Measurements from ENCODE around the gene TMEM94. TPM values are rescaled to one million over a fixed set of nuclear protein-coding genes. Genes with fewer than 3 reads are reported as not detected.
A peak's percentile ranks its signal among the peaks of the same experiment; 100 is the strongest.
"Not testable (repeated sequence)": the region's sequence is repeated elsewhere in the genome, so short reads cannot be mapped to it uniquely, and the experiment has no call there.

Gene TMEM94
- total RNA-seq, 1 donor from 2014 or later: 43.2 TPM

- Histone ChIP-seq H3K9me3 (no peaks in the 10 kb centered on the region), H3K27ac (no peak overlapping the region), H3K36me3 (no peaks in the 10 kb centered on the region), H3K27me3 (no peaks in the 10 kb centered on the region), H3K4me1 (peaks cover 7% of the 10 kb centered on the region), H3K4me3 (no peak overlapping the region)
- no peak for DNase-seq (ENCODE audit: extremely low spot score in 2 of 2)
- intact Hi-C loops (cut with DNase I): no loop called here
- no peak for TF ChIP-seq POLR2AphosphoS5 (IDR thresholded peaks at IDR 0.05; ENCODE audit: insufficient read depth in 1 of 2, low read depth in 1 of 2)
- no peak for TF ChIP-seq POLR2A (IDR thresholded peaks at IDR 0.05)
- TF ChIP-seq CTCF (IDR thresholded peaks at IDR 0.05): no peak
Observed at GRCh38 chr17:75439287-75439686, 17.1 kb upstream of the TMEM94 start.

- no peak overlapping the region for H3K27ac ChIP-seq
- H3K36me3 ChIP-seq: no peaks in the 10 kb centered on the region
- no peaks in the 10 kb centered on the region for H3K27me3 ChIP-seq
- peaks cover 12% of the 10 kb centered on the region for H3K4me1 ChIP-seq
- TF ChIP-seq POLR2A (IDR thresholded peaks at IDR 0.05) (no peak), CTCF (IDR thresholded peaks at IDR 0.05) (no peak), POLR2AphosphoS5 (IDR thresholded peaks at IDR 0.05; ENCODE audit: insufficient read depth in 1 of 2, low read depth in 1 of 2) (no peak)
- no peak overlapping the region for H3K4me3 ChIP-seq
- H3K9me3 ChIP-seq: no peaks in the 10 kb centered on the region
- DNase-seq (ENCODE audit: extremely low spot score in 2 of 2): no peak
- intact Hi-C loops (cut with DNase I): no loop called here
Observed at GRCh38 chr17:75440738-75441448, 15.5 kb upstream of the TMEM94 start.

- no peak for DNase-seq (ENCODE audit: extremely low spot score in 2 of 2)
- no peaks in the 10 kb centered on the region for H3K9me3 ChIP-seq
- H3K27ac ChIP-seq: peak overlapping the region; percentile 3
- H3K4me1 ChIP-seq: peaks cover 12% of the 10 kb centered on the region
- intact Hi-C loops (cut with DNase I): no loop called here
- H3K27me3 ChIP-seq: no peaks in the 10 kb centered on the region
- H3K4me3 ChIP-seq: no peak overlapping the region
- TF ChIP-seq POLR2AphosphoS5 (IDR thresholded peaks at IDR 0.05; ENCODE audit: insufficient read depth in 1 of 2, low read depth in 1 of 2) (no peak), CTCF (IDR thresholded peaks at IDR 0.05) (no peak), POLR2A (IDR thresholded peaks at IDR 0.05) (no peak)
- H3K36me3 ChIP-seq: no peaks in the 10 kb centered on the region
Observed at GRCh38 chr17:75442168-75443103, 14.0 kb upstream of the TMEM94 start.

GRCh38 chr17:75445296-75445695 is 11.1 kb upstream of the TMEM94 start:
- no peak overlapping the region for H3K4me3 ChIP-seq
- no peak for DNase-seq (ENCODE audit: extremely low spot score in 2 of 2)
- no peak overlapping the region for H3K27ac ChIP-seq
- no peaks in the 10 kb centered on the region for H3K27me3 ChIP-seq
- TF ChIP-seq POLR2AphosphoS5 (IDR thresholded peaks at IDR 0.05; ENCODE audit: insufficient read depth in 1 of 2, low read depth in 1 of 2): no peak
- TF ChIP-seq CTCF (IDR thresholded peaks at IDR 0.05): no peak
- TF ChIP-seq POLR2A (IDR thresholded peaks at IDR 0.05): no peak
- intact Hi-C loops (cut with DNase I): no loop called here
- H3K4me1 ChIP-seq: peaks cover 12% of the 10 kb centered on the region
- no peaks in the 10 kb centered on the region for H3K36me3 ChIP-seq
- no peaks in the 10 kb centered on the region for H3K9me3 ChIP-seq

GRCh38 chr17:75445896-75446295 is 10.5 kb upstream of the TMEM94 start:
- H3K27me3 ChIP-seq; H3K36me3 ChIP-seq; H3K9me3 ChIP-seq; intact Hi-C loops (cut with DNase I); H3K4me3 ChIP-seq; DNase-seq (ENCODE audit: extremely low spot score in 2 of 2); H3K27ac ChIP-seq: not testable (repeated sequence)
- peaks cover 12% of the 10 kb centered on the region for H3K4me1 ChIP-seq

All from vagina (tissue), 2 donors.